Psoas muscle (tissue), 8 donors: ENCODE data around the gene PRKCD. TPM values are rescaled to one million over a fixed set of nuclear protein-coding genes. Genes with fewer than 3 reads are reported as not detected.

ENCODE experiments used
- ATAC-seq, 4 donors: fragments of 200-7000 bp; cut with Tn5 transposase; one replicate each; pipeline ENCODE4 v1.9.1; 2020; ENCODE audit warnings: moderate library complexity in 3 of 4, mild to moderate bottlenecking in 2 of 4
- DNase-seq, 2 donors: peaks; one replicate each; pipeline ENCODE4 v3.0.0-alpha.2; 2020
- H3K27ac ChIP-seq: fragments of 200-600 bp; one replicate; pipeline ENCODE4 v1.8.0; 2022
- H3K27me3 ChIP-seq, 3 donors: fragments of 200-600 bp in 1 of 3; one replicate each; pipeline versions ENCODE4 v1.6.1 to v1.8.0; 2013 to 2022; ENCODE audit warnings: low read length in 2 of 3, mild to moderate bottlenecking in 2 of 3, moderate library complexity in 1 of 3; ENCODE audit not compliant: insufficient read depth in 3 of 3
- H3K36me3 ChIP-seq, 2 donors: fragments of 200-600 bp in 1 of 2; one replicate each; pipeline versions ENCODE4 v1.6.1 to v1.8.0; 2013 to 2022; ENCODE audit warnings: low read depth in 1 of 2, mild to moderate bottlenecking in 1 of 2, moderate library complexity in 1 of 2; ENCODE audit not compliant: insufficient read depth in 1 of 2
- H3K4me1 ChIP-seq: fragments of 200-600 bp; one replicate; pipeline ENCODE4 v1.8.0; 2022
- H3K4me3 ChIP-seq: fragments of 200-600 bp; one replicate; pipeline ENCODE4 v1.8.0; 2022; ENCODE audit warnings: mild to moderate bottlenecking
- H3K9me3 ChIP-seq: fragments of 200-600 bp; one replicate; pipeline ENCODE4 v1.8.0; 2022
- WGBS, 3 donors: extraction: QIAGEN DNeasy Blood & Tissue Kit; methylation state at CpG; one replicate each; pipeline versions ENCODE4 v1.1.6 to v1.1.7; 2013; 5-methylcytosine and 5-hydroxymethylcytosine counted together
- intact Hi-C, 2 donors: fragments of 100-400 bp; cut with DNase I; formaldehyde crosslinking; loops; one replicate each; pipeline versions ENCODE4 v1.11.0 to v1.14.2; 2022
- long read RNA-seq, 2 donors: library from polyadenylated mRNA; unstranded; transcript quantifications; one replicate each; pipeline ENCODE4 v2.0.0, GENCODE V29; 2021
- polyA plus RNA-seq, 3 donors: library from polyadenylated mRNA; stranded (reverse); fragments of 200-250 nt; gene quantifications; one replicate each; pipeline ENCODE4 v1.2.3, GENCODE V29; 2013
- total RNA-seq, 4 donors: library from RNA; stranded (reverse); fragmentation: NEBNext Ultra II Directional in 2 of 4; extraction: Animal tissue kit (Norgen Biotek cat#: 25700) in 2 of 4; gene quantifications; one replicate each; pipeline versions ENCODE4 v1.2.1 to v1.2.4, GENCODE V29; 2021 to 2023
- TF ChIP-seq, protein P1 (sequence below): fragments of 200-600 bp; IDR thresholded peaks from one replicate; pipeline ENCODE4 v1.8.0; 2022; ENCODE audit warnings: antibody characterized with exemption
- donor health status: healthy with polysubstance abuse.
- donor health status: DM: no; HTN: no; CAD: no; lungs with moderate emphysema.
- donor health status: Bipolar disorder and iron deficiency.
- donor health status: healthy.
- donor health status: DM: yes; HTN: yes; CAD: no.
- donor health status: DM: no; HTN: no; CAD: no.
- donor health status: DM: no; HTN: no; CAD: no.
- donor health status: DM: yes; HTN: yes; CAD: no.

PRKCD gene
- 1 to 10 TPM; 3.2 to 8.4 (median 4.5) TPM for total RNA-seq
- 1 to 10 TPM; 3.5 to 4.9 (median 3.9) TPM for polyA plus RNA-seq
- long read RNA-seq, donor 1, transcript PRKCD-202 (18 exons, 2,810 nt), result major isoform, 7 of 16 reads
- long read RNA-seq, donor 1, partial matches to known transcripts, result 4 of 16 reads
- long read RNA-seq, donor 1, other reads (novel, unspliced or antisense), result 4 of 16 reads
- long read RNA-seq, donor 2, transcript PRKCD-201 (19 exons, 2,680 nt), result minor isoform, 5 of 14 reads
- long read RNA-seq, donor 2, transcript PRKCD-202 (18 exons, 2,810 nt), result major isoform, 6 of 14 reads
- long read RNA-seq, donor 2, partial matches to known transcripts, result 0 of 14 reads
- long read RNA-seq, donor 2, other reads (novel, unspliced or antisense), result 3 of 14 reads

DNA sequence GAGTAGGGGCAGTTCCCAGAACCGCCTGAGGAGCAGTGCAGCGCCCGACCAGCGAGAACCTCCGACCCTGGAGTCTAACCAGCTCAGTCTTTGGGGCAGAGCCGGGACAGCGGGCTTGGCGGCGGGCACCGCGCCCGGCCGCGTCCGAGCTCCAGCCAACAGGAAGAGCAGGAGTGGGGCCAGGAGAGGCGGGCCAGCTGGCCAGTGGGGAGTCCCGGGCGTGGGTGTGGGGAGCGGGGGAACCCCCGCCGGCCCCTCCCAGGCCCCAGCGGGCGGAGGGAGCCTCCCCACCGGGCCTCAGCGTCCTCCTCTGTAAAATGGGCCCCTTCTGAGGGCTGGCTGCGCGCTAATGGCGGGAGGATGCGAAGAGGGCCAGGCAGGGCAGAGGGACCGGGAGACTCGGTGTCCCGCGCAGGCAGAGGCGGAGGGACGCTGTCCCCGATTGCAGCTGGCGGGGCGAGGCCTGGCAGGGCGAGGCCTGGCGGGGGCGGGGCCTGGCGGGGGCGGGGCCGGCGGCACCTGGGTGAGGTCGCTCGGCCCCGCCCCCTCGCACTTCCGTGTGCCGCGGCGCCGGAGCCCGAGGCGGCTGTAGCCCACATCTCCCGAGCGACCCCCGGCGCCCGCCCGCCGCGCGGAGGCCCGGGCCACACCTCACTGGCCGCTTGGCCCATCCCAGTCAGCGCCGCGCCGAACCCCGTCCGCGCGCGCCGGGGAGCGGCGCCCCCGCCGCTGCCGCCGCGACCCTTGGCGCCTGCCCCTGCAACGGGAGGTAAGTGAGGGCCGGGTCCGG is at the start of gene PRKCD:
Gene PRKCD (plus strand): TSS at position 550 of the 790 bp plus-strand sequence. CDS start 17,214 bp downstream, outside the sequence.
- ATAC-seq (peak; percentile 83 to 93 (median 91)), DNase-seq (peak; percentile 86 to 93)
- Histone ChIP-seq H3K27ac (peak within 1 kb of the TSS; percentile 85), H3K4me1 (peaks cover 12% of the 10 kb centered on the region), H3K36me3 (no peaks in the 10 kb centered on the region), H3K4me3 (peak within 1 kb of the TSS; percentile 72), H3K27me3 (no peaks in the 10 kb centered on the region), H3K9me3 (no peaks in the 10 kb centered on the region)
- TF ChIP-seq, protein P1, sequence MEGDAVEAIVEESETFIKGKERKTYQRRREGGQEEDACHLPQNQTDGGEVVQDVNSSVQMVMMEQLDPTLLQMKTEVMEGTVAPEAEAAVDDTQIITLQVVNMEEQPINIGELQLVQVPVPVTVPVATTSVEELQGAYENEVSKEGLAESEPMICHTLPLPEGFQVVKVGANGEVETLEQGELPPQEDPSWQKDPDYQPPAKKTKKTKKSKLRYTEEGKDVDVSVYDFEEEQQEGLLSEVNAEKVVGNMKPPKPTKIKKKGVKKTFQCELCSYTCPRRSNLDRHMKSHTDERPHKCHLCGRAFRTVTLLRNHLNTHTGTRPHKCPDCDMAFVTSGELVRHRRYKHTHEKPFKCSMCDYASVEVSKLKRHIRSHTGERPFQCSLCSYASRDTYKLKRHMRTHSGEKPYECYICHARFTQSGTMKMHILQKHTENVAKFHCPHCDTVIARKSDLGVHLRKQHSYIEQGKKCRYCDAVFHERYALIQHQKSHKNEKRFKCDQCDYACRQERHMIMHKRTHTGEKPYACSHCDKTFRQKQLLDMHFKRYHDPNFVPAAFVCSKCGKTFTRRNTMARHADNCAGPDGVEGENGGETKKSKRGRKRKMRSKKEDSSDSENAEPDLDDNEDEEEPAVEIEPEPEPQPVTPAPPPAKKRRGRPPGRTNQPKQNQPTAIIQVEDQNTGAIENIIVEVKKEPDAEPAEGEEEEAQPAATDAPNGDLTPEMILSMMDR, result peak; percentile 48
- intact Hi-C loops, result loop anchor here in 1 of 2 donors (5.0 kb wide), 1 partner anchor 34 kb away; no protein-coding TSS in a partner anchor
- WGBS, 3 donors, result 0 to 1% (median 0%) methylated on average over 33 to 88 of the region's 88 CpGs

DNA sequence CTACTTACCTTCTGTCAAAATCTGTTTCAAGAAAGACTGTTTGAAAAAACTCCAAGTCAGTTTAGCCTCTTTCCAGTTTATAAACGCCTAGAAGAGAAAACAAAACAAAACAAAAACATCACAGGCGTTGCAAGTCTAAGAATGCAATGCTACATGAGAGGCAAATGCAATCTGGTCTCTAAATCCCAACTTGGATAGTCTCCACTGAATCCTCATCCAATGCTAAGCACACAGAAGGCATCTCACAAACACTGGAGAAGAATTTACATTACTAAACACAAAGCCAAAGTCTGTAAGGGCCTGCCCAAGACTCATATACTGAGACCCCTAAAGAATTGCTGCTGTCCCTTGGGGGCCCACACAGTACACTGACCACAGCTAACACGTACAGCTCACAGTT is 49.2 kb upstream of the PRKCD start:
- WGBS, 3 donors, result 32 to 54% (median 41%) methylated on average over 3 of the region's 3 CpGs
- TF ChIP-seq, protein P1, result no peak
- no peaks in the 10 kb centered on the region for H3K27me3 ChIP-seq
- no peaks in the 10 kb centered on the region for H3K9me3 ChIP-seq
- DNase-seq (no peak), ATAC-seq (no peak)
- H3K4me1 ChIP-seq, result peaks cover 28% of the 10 kb centered on the region
- peaks cover 3 to 58% of the 10 kb centered on the region in 2 donors for H3K36me3 ChIP-seq
- no peak overlapping the region for H3K27ac ChIP-seq
- intact Hi-C loops, result no loop called here
- no peak overlapping the region for H3K4me3 ChIP-seq

DNA sequence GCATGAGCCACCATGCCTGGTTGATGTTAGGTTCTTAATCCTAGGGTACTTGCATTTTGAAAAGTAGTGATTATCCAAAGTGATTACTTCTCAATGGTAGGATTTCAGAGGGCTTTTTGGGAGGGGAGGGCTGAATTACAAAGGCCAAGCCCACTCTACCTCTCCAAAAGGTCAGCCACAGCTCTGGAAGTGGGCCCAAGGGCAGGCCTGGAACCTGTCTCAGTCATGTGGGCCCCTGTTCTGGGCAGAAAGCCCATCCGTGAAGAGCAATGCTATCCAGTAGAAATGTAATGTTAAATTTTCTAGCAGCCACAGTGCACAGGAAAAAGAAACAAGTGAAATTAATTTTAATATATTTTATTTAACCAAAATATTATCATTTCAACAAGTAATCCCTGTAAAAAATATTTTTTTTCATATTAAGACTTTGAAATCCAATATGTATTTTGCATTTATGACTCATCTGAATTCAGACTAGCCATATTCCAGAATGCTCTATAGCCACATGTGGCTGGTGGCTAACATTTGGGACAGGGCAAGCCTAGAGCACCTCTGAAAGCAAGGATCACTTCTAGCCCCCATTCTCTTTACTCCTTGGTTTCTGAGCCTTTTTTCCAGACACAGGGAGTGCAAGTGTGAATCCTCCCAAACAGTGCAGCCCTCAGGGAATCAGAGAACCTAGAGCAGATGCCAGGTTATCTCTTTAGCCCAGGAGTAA is 47.6 kb upstream of the PRKCD start:
- DNase-seq, result peak; percentile 42 to 69
- no peaks in the 10 kb centered on the region for H3K27me3 ChIP-seq
- H3K4me3 ChIP-seq, result no peak overlapping the region
- peaks cover 28% of the 10 kb centered on the region for H3K4me1 ChIP-seq
- peak overlapping the region; percentile 79 for H3K27ac ChIP-seq
- peaks cover 3 to 72% of the 10 kb centered on the region in 2 donors for H3K36me3 ChIP-seq
- WGBS, 3 donors, result 25 to 53% (median 39%) methylated on average over 1 of the region's 1 CpG
- no peaks in the 10 kb centered on the region for H3K9me3 ChIP-seq
- intact Hi-C loops, result loop anchor here (1.0 kb wide), 2 partner anchors 82 to 83 kb away; no protein-coding TSS in a partner anchor
- TF ChIP-seq, protein P1, result no peak
- peak; percentile 71 to 87 (median 85) for ATAC-seq

DNA sequence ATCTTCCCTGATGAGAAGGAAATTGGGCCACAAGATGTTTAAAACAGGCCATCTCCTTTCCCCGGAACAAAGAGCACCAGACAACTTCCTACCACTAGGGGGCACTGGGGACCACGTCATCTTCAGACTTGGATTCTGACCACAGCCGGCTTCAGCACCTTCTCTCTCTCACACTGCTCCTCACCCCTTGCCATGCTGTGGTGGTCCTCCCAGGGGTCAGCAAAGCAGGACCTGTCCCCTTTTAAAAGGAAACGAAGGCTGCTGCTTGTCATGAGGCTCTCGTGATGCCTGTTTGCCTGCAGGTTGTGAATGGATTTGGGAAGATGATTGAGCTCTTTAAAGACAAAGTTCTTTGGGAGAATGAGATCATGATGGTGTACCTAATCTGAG is 47.0 kb upstream of the PRKCD start:
- intact Hi-C loops, result loop anchor here (1.0 kb wide), 2 partner anchors 81 to 82 kb away; no protein-coding TSS in a partner anchor
- 11 to 15% (median 12%) methylated on average over 5 of the region's 5 CpGs for WGBS, 3 donors
- Histone ChIP-seq H3K4me3 (no peak overlapping the region), H3K4me1 (peaks cover 28% of the 10 kb centered on the region), H3K36me3 (peaks cover 3 to 72% of the 10 kb centered on the region in 2 donors), H3K9me3 (no peaks in the 10 kb centered on the region), H3K27me3 (no peaks in the 10 kb centered on the region), H3K27ac (peak overlapping the region; percentile 79)
- TF ChIP-seq, protein P1, result peak; percentile 90
- ATAC-seq (peak; percentile 85 to 92 (median 86)), DNase-seq (peak; percentile 75 to 83)
